ENCODE measurements around the gene KCNG2.
A peak's percentile ranks its signal among the peaks of the same experiment; 100 is the strongest.

KCNG2 gene

GRCh38 chr18:79798999-79799370 is 1.2 kb downstream of the KCNG2 start:
- DNase-seq (ENCODE audit: low spot score) = no peak

- no peak for DNase-seq (ENCODE audit: low spot score)
Observed at GRCh38 chr18:79799619-79800370, 2.1 kb downstream of the KCNG2 start.

- DNase-seq (ENCODE audit: low spot score) = no peak
Observed at GRCh38 chr18:79800371-79801180, 2.8 kb downstream of the KCNG2 start.

GRCh38 chr18:79801217-79801616 is 3.5 kb downstream of the KCNG2 start:
- DNase-seq (ENCODE audit: low spot score) = no peak

- no peak for DNase-seq (ENCODE audit: low spot score)
Observed at GRCh38 chr18:79801641-79802040, 3.9 kb downstream of the KCNG2 start.

GRCh38 chr18:79802298-79802697 is 4.6 kb downstream of the KCNG2 start:
- DNase-seq (ENCODE audit: low spot score) = no peak

GRCh38 chr18:79803611-79804051 is 5.9 kb downstream of the KCNG2 start:
- DNase-seq (ENCODE audit: low spot score) = no peak

- DNase-seq (ENCODE audit: low spot score) = no peak
Observed at GRCh38 chr18:79804130-79804787, 6.5 kb downstream of the KCNG2 start.

- no peak for DNase-seq (ENCODE audit: low spot score)
Observed at GRCh38 chr18:79805211-79805887, 7.6 kb downstream of the KCNG2 start.

GRCh38 chr18:79805926-79806487 is 8.3 kb downstream of the KCNG2 start:
- no peak for DNase-seq (ENCODE audit: low spot score)

- no peak for DNase-seq (ENCODE audit: low spot score)
Observed at GRCh38 chr18:79806976-79807841, 9.5 kb downstream of the KCNG2 start.

GRCh38 chr18:79809482-79810192 is 11.9 kb downstream of the KCNG2 start:
- no peak for DNase-seq (ENCODE audit: low spot score)

GRCh38 chr18:79812052-79812451 is 14.3 kb downstream of the KCNG2 start:
- DNase-seq (ENCODE audit: low spot score) = no peak

- no peak for DNase-seq (ENCODE audit: low spot score)
Observed at GRCh38 chr18:79814373-79814772, 16.6 kb downstream of the KCNG2 start.

- no peak for DNase-seq (ENCODE audit: low spot score)
Observed at GRCh38 chr18:79815657-79816056, 17.9 kb downstream of the KCNG2 start.

- no peak for DNase-seq (ENCODE audit: low spot score)
Observed at GRCh38 chr18:79816092-79816491, 18.4 kb downstream of the KCNG2 start.

GRCh38 chr18:79816981-79817606 is 19.4 kb downstream of the KCNG2 start:
- no peak for DNase-seq (ENCODE audit: low spot score)

- no peak for DNase-seq (ENCODE audit: low spot score)
Observed at GRCh38 chr18:79817607-79817998, 19.9 kb downstream of the KCNG2 start.

- DNase-seq (ENCODE audit: low spot score) = no peak
Observed at GRCh38 chr18:79818036-79818435, 20.3 kb downstream of the KCNG2 start.

- DNase-seq (ENCODE audit: low spot score) = peak; percentile 7
Observed at GRCh38 chr18:79818631-79819030, 20.9 kb downstream of the KCNG2 start.
